SU-DHL-6 (cell line): ENCODE data around the gene GUF1.

Experiments
- H2AFZ ChIP-seq: fragments of 200-600 bp; sonication (generic); 2 replicates; pipeline ENCODE4 v1.6.1; 2014; ENCODE audit warnings: low read depth, mild to moderate bottlenecking, moderate library complexity, mixed read lengths, antibody characterized with exemption, low read length; ENCODE audit not compliant: severe bottlenecking
- H3F3A ChIP-seq: fragments of 200-600 bp; shearing (Covaris generic); 2 replicates; pipeline ENCODE4 v1.6.0; 2016; ENCODE audit warnings: antibody characterized with exemption, mild to moderate bottlenecking; ENCODE audit not compliant: insufficient read depth
- H3K27ac ChIP-seq: fragments of 200-600 bp; sonication (generic); 2 replicates; pipeline ENCODE4 v1.5.1; 2016; ENCODE audit warnings: low read depth, mild to moderate bottlenecking, low read length, moderate library complexity, mixed read lengths
- H3K27me3 ChIP-seq: fragments of 200-600 bp; sonication (generic), shearing (Covaris generic); 2 replicates; pipeline ENCODE4 v1.6.0; 2014; ENCODE audit warnings: mild to moderate bottlenecking, low read length
- H3K36me3 ChIP-seq: fragments of 200-600 bp; sonication (generic); 2 replicates; pipeline ENCODE4 v1.6.1; 2014; ENCODE audit warnings: mild to moderate bottlenecking, low read length, mixed read lengths
- H3K4me2 ChIP-seq: fragments of 300-600, 200-600 bp; shearing (Covaris generic), sonication (generic); 2 replicates; pipeline ENCODE4 v1.6.0; 2014; ENCODE audit warnings: low read length, low read depth, mild to moderate bottlenecking; ENCODE audit not compliant: poor library complexity, severe bottlenecking
- H3K4me3 ChIP-seq: fragments of 200-600 bp; sonication (generic); 2 replicates; pipeline ENCODE4 v1.5.1; 2014; ENCODE audit warnings: antibody characterized with exemption, low read length, mild to moderate bottlenecking, mixed read lengths; ENCODE audit not compliant: insufficient read depth, poor library complexity, severe bottlenecking
- H3K79me2 ChIP-seq: fragments of 200-600 bp; sonication (generic); 2 replicates; pipeline ENCODE4 v1.6.1; 2014; ENCODE audit warnings: mild to moderate bottlenecking, low read length, moderate library complexity; ENCODE audit not compliant: insufficient read depth
- H3K9ac ChIP-seq: fragments of 200-600 bp; sonication (generic); 2 replicates; pipeline ENCODE4 v1.7.0; 2014; ENCODE audit warnings: mild to moderate bottlenecking, low read length
- H3K9me2 ChIP-seq: fragments of 200-600 bp; sonication (generic); replicated peaks from 2 replicates; pipeline ENCODE4 v1.6.1; 2014; ENCODE audit warnings: low read length; ENCODE audit not compliant: insufficient read depth
- H3K9me3 ChIP-seq: fragments of 200-600 bp; sonication (generic); 2 replicates; pipeline ENCODE4 v1.6.1; 2014; ENCODE audit warnings: low read length, mixed read lengths; ENCODE audit not compliant: insufficient read depth
- H4K20me1 ChIP-seq: fragments of 200-600 bp; sonication (generic); 2 replicates; pipeline ENCODE4 v1.6.1; 2014; ENCODE audit warnings: low read depth, mild to moderate bottlenecking, antibody characterized with exemption, low read length, moderate library complexity, mixed read lengths
- EZH2phosphoT487 ChIP-seq: fragments of 200-600 bp; sonication (generic), shearing (Covaris generic); conservative IDR thresholded peaks from 2 replicates; pipeline ENCODE4 v1.6.1; 2018; ENCODE audit warnings: mild to moderate bottlenecking, antibody characterized with exemption, low read length, moderate library complexity, mixed read lengths
- TF ChIP-seq, protein P1 (sequence below): fragments of 200-600 bp; sonication (generic); IDR thresholded peaks from one replicate; pipeline ENCODE4 v1.5.1; 2017; ENCODE audit warnings: antibody characterized with exemption, mild to moderate bottlenecking, low read length, moderate library complexity; ENCODE audit not compliant: insufficient read depth, poor library complexity, severe bottlenecking

GUF1 gene

DNA sequence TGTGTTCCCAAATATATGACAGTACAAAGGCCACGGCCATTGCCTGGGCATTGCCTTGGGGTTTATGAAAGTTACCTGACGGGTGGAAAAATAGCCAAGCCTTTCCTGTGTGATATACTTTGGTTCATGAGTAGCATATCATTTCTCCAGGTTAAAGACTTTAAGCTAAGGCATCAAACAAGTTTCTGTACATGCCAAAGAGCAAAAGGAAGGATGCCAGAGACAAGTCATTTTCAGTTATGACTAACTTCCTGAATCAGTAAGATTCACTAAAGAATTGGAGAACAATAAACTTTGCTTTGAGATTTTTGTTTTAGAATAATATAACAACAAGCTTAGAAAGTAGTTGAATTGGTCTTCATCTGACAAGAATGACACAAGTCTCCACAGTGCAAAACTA is 9.7 kb upstream of the GUF1 start:
- TF ChIP-seq, protein P1, sequence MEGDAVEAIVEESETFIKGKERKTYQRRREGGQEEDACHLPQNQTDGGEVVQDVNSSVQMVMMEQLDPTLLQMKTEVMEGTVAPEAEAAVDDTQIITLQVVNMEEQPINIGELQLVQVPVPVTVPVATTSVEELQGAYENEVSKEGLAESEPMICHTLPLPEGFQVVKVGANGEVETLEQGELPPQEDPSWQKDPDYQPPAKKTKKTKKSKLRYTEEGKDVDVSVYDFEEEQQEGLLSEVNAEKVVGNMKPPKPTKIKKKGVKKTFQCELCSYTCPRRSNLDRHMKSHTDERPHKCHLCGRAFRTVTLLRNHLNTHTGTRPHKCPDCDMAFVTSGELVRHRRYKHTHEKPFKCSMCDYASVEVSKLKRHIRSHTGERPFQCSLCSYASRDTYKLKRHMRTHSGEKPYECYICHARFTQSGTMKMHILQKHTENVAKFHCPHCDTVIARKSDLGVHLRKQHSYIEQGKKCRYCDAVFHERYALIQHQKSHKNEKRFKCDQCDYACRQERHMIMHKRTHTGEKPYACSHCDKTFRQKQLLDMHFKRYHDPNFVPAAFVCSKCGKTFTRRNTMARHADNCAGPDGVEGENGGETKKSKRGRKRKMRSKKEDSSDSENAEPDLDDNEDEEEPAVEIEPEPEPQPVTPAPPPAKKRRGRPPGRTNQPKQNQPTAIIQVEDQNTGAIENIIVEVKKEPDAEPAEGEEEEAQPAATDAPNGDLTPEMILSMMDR: no peak
- no peak for TF ChIP-seq EZH2phosphoT487
- Histone ChIP-seq H3K27me3 (no peaks in the 10 kb centered on the region), H3K9ac (no peak overlapping the region), H3K27ac (no peak overlapping the region), H3K4me3 (no peak overlapping the region), H2AFZ (no peak overlapping the region), H4K20me1 (no peaks in the 10 kb centered on the region), H3K9me2 (no peaks in the 10 kb centered on the region), H3K4me2 (no peak overlapping the region), H3K79me2 (no peaks in the 10 kb centered on the region), H3F3A (no peaks in the 10 kb centered on the region), H3K9me3 (no peaks in the 10 kb centered on the region), H3K36me3 (no peaks in the 10 kb centered on the region)

DNA sequence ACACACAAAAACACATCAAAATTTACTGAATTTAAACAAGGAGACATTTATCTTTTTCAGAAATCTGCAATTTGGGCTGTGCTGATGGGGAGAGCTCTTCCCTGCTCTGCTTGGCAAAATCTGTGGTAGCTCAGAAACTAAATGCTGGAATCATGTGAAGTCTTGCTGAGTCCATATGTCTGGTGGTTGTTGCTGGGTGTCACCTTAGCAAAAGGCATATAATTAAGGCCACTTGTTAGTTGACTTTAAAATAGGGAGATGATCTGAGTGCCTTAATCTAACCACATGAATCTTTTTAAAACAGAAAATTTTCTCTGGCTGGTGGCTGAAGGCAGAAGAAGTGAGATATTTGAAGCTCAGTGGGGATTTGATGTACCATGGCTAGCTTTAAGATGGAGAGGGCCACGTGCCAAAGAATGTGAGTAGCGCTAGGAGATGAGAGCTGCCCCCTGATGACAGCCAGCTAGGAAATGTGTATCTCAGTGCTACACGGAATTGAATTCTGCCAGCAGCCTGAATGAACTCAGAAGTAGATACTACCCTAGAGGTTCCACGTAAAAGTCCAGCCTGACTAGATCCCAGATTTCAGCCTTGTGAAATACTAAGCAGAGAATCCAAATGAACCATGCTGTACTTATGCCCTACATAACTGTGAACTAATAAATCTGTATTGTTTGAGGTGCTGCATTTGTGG is 7.6 kb upstream of the GUF1 start:
- Histone ChIP-seq H3K4me2 (no peak overlapping the region), H3K79me2 (no peaks in the 10 kb centered on the region), H3K9me3 (no peaks in the 10 kb centered on the region), H3K27me3 (no peaks in the 10 kb centered on the region), H3F3A (no peaks in the 10 kb centered on the region), H2AFZ (no peak overlapping the region), H3K27ac (no peak overlapping the region), H4K20me1 (no peaks in the 10 kb centered on the region), H3K9ac (no peak overlapping the region), H3K4me3 (no peak overlapping the region), H3K9me2 (no peaks in the 10 kb centered on the region), H3K36me3 (no peaks in the 10 kb centered on the region)
- TF ChIP-seq, protein P1: no peak
- no peak for TF ChIP-seq EZH2phosphoT487

DNA sequence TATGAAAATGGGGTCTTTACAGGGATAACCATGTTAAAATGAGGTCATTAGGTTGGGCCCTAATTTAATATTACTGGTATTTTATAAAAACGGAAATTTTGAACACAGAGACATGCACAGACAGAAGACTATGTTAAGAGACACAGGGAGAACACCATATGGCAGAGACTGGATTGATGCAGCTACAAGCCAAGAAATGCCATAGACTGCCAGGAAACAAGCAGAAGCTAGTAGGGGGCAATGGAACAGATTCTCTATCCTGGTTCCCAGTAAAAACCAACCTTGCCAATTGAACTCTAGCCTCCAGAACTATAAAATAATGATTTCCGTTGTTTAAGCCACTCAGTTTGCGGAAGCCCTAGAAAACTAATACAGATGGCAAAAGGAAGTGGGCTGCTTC is 6.6 kb upstream of the GUF1 start:
- Histone ChIP-seq H3K9me3 (no peaks in the 10 kb centered on the region), H3K27ac (no peak overlapping the region), H3K27me3 (no peaks in the 10 kb centered on the region), H3K4me3 (no peak overlapping the region), H3F3A (no peaks in the 10 kb centered on the region), H2AFZ (no peak overlapping the region), H3K9ac (no peak overlapping the region), H3K9me2 (no peaks in the 10 kb centered on the region), H3K79me2 (no peaks in the 10 kb centered on the region), H3K4me2 (no peak overlapping the region), H4K20me1 (no peaks in the 10 kb centered on the region), H3K36me3 (no peaks in the 10 kb centered on the region)
- no peak for TF ChIP-seq EZH2phosphoT487
- TF ChIP-seq, protein P1: no peak
